HFF-Myc (cell line): ENCODE measurements around the gene DLX1.
"Not testable (repeated sequence)": the region's sequence is repeated elsewhere in the genome, so short reads cannot be mapped to it uniquely, and the experiment has no call there.

Source experiments
- DNase-seq: peaks from one replicate; pipeline ENCODE4 v3.0.0-alpha.2; 2011; ENCODE audit warnings: low read depth; ENCODE audit errors: extremely low read depth
- H3K4me3 ChIP-seq: replicated peaks from 2 replicates; pipeline ENCODE4 v1.5.1; 2011; ENCODE audit warnings: low read depth, mild to moderate bottlenecking, control low read depth, low read length
- CTCF ChIP-seq: IDR thresholded peaks from 2 replicates; pipeline ENCODE4 v1.5.1; 2012; ENCODE audit warnings: mild to moderate bottlenecking, low read depth, low read length, control low read depth; ENCODE audit errors: missing control alignments

The DLX1 gene

GRCh38 chr2:172109988-172110811, 24.9 kb downstream of the DLX1 start:
- DNase-seq = no peak
- H3K4me3 ChIP-seq = no peak overlapping the region
- TF ChIP-seq CTCF = no peak

GRCh38 chr2:172113617-172114016, 28.3 kb downstream of the DLX1 start:
- peak; percentile 41 for TF ChIP-seq CTCF
- no peak for DNase-seq
- H3K4me3 ChIP-seq = no peak overlapping the region

DNA sequence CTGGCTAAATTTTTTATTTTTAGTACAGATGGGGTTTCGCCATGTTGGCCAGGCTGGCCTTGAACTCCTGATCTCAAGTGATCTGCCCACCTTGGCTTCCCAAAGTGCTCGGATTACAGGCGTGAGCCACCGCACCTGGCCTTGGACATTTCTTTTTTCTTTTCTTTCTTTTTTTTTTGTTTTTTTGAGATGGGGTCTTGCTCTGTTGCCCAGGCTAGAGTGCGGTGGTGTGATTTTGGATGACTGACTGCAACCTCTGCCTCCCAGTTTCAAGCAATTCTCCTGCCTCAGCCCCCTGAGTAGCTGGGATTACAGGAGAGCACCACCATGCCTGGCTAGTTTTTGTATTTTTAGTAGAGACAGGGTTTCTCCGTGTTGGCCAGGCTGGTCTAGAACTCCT, 28.9 kb downstream of the DLX1 start:
- not testable (repeated sequence) for DNase-seq, H3K4me3 ChIP-seq

DNA sequence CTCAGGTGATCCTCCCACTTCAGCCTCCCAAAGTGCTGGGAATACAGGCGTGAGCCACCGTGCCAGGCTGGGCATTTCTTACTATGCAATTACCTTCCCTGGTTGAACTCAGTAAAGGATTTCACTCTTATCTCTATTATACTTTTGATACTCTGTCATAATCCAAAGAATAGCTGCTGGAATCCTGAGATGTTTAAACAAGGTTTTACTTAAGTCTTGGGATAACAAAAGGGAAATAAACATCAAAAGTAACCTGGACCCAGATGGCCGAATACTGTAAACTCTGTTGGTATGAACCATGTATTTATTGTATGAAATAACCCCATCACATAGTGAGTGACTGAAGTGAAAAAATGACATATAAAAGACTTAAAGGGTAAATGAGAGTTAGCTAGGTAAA, 29.3 kb downstream of the DLX1 start:
- no peak for TF ChIP-seq CTCF
- H3K4me3 ChIP-seq = no peak overlapping the region
- DNase-seq = no peak

DNA sequence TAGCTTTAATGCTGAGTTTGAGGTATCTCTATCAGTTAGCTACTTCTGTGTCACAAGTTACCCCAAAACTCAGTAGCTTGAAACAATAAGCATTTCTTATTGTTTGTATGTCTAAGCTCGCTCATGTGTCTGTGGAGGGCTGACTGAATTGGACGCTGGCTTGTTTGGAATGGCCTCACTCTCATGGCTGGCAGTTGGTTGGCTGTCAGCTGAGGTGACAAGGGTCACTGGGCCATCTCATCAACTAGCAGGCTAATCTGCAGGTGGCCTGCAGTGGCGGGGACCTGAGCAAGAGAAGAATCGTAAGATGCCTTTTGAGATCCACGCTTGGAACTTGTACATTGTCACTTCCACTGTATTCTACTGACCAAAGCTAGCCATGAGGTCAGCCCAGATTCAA, 30.8 kb downstream of the DLX1 start:
- no peak for DNase-seq
- TF ChIP-seq CTCF = no peak
- H3K4me3 ChIP-seq = no peak overlapping the region

- no peak overlapping the region for H3K4me3 ChIP-seq
- no peak for DNase-seq
- TF ChIP-seq CTCF = no peak
These were observed 33.8 kb downstream of the DLX1 start for GRCh38 chr2:172119089-172119488.

DNA sequence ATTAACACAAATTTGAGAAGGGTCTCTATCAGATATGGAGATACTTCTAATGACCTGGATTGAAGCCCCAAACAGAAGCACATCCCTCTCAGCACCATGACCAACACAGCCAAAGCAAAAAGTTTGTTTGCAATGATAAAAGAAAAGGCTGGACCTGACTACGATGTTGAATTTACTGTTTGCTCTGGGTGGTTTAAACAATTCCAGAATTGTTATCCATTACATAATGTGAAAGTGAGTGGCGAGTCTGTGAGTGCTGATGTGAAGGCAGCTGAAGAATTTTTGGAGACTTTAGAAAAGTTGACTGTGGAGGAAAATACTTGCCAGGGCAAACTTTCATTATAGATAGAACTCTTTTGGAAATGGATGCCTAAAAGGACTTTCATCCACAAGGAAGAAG, 34.8 kb downstream of the DLX1 start:
- H3K4me3 ChIP-seq = no peak overlapping the region
- DNase-seq = no peak
- no peak for TF ChIP-seq CTCF
